Measurements from ENCODE around the gene HIPK1. TPM values are rescaled to one million over a fixed set of nuclear protein-coding genes. Genes with fewer than 3 reads are reported as not detected.

The HIPK1 gene
- total RNA-seq, 1 experiment from 2014 or later: 52.2 TPM

- Mint-ChIP-seq H3K4me1 (peaks cover 16% of the 10 kb centered on the region), H3K36me3 (peaks cover 50% of the 10 kb centered on the region), H3K4me3 (no peak overlapping the region), H3K27me3 (ENCODE audit: low read depth) (peaks cover 38% of the 10 kb centered on the region), H3K9me3 (peaks cover 45% of the 10 kb centered on the region), H3K27ac (no peak overlapping the region)
- POLR2A ChIA-PET: no interaction called here
- no peak for DNase-seq (ENCODE audit: low spot score)
- TF ChIP-seq IRF2 (CRISPR knock-in tag; IDR thresholded peaks at IDR 0.05; ENCODE audit: borderline replicate concordance, low read depth) (no peak), ZBTB21 (CRISPR knock-in tag; IDR thresholded peaks at IDR 0.05; ENCODE audit: borderline replicate concordance) (no peak), IRF1 (CRISPR knock-in tag; IDR thresholded peaks at IDR 0.05) (no peak), CTCF (IDR thresholded peaks at IDR 0.05) (no peak), TEAD4 (CRISPR knock-in tag; IDR thresholded peaks at IDR 0.05) (no peak), ZNF232 (CRISPR knock-in tag; IDR thresholded peaks at IDR 0.05) (no peak), HMGA2 (CRISPR knock-in tag; IDR thresholded peaks at IDR 0.05) (no peak)
- no peak for ATAC-seq
- CTCF ChIA-PET: interaction anchor here (0.6 to 3.0 kb wide), 2 partner anchors 8 to 46 kb away, joined by 3 to 9 read pairs; partner anchors contain the start of gene OLFML3
Observed at GRCh38 chr1:113987259-113987658, 58.1 kb downstream of the HIPK1 start.

GRCh38 chr1:113990530-113990929, 61.4 kb downstream of the HIPK1 start:
- H3K4me3 Mint-ChIP-seq: no peak overlapping the region
- peaks cover 52% of the 10 kb centered on the region for H3K9me3 Mint-ChIP-seq
- DNase-seq (ENCODE audit: low spot score) (no peak), ATAC-seq (no peak)
- H3K36me3 Mint-ChIP-seq: peaks cover 44% of the 10 kb centered on the region
- ChIA-PET CTCF (interaction anchor here (1.3 to 1.9 kb wide), 2 partner anchors 12 to 14 kb away, joined by 3 to 10 read pairs; partner anchors contain the start of gene OLFML3), POLR2A (no interaction called here)
- TF ChIP-seq SOX15 (CRISPR knock-in tag; IDR thresholded peaks at IDR 0.05) (no peak), E2F1 (CRISPR knock-in tag; IDR thresholded peaks at IDR 0.05) (no peak), NFE2L1 (CRISPR knock-in tag; IDR thresholded peaks at IDR 0.05) (no peak), CREM (CRISPR knock-in tag; IDR thresholded peaks at IDR 0.05) (no peak), ETV6 (CRISPR knock-in tag; IDR thresholded peaks at IDR 0.05) (no peak), USF2 (CRISPR knock-in tag; IDR thresholded peaks at IDR 0.05) (no peak), KAT7 (CRISPR knock-in tag; IDR thresholded peaks at IDR 0.05; ENCODE audit: borderline replicate concordance) (no peak), ATF6 (CRISPR knock-in tag; IDR thresholded peaks at IDR 0.05) (no peak), MAX (CRISPR knock-in tag; IDR thresholded peaks at IDR 0.05) (no peak), GTF2I (CRISPR knock-in tag; conservative IDR thresholded peaks at IDR 0.05) (no peak), MXD4 (CRISPR knock-in tag; IDR thresholded peaks at IDR 0.05; ENCODE audit: borderline replicate concordance) (no peak), ZNF396 (CRISPR knock-in tag; IDR thresholded peaks at IDR 0.05; ENCODE audit: borderline replicate concordance) (no peak)
- peaks cover 42% of the 10 kb centered on the region for H3K27me3 Mint-ChIP-seq (ENCODE audit: low read depth)
- no peak overlapping the region for H3K27ac Mint-ChIP-seq
- H3K4me1 Mint-ChIP-seq: 0 out of 2 replicates have a peak, but pooled peaks cover 4% of the 10 kb centered on the region

All from WTC11 (cell line).